Suppressor macrophage treated with lipopolysaccharide for 1 hour (primary cell): ENCODE data around the gene CDK12.
A peak's percentile ranks its signal among the peaks of the same experiment; 100 is the strongest.
"Not testable (repeated sequence)": the region's sequence is repeated elsewhere in the genome, so short reads cannot be mapped to it uniquely, and the experiment has no call there.

Experiments
- DNase-seq, 3 donors: peaks; one replicate each; pipeline ENCODE4 v3.0.0-alpha.2; 2020 to 2022

The CDK12 gene

DNA sequence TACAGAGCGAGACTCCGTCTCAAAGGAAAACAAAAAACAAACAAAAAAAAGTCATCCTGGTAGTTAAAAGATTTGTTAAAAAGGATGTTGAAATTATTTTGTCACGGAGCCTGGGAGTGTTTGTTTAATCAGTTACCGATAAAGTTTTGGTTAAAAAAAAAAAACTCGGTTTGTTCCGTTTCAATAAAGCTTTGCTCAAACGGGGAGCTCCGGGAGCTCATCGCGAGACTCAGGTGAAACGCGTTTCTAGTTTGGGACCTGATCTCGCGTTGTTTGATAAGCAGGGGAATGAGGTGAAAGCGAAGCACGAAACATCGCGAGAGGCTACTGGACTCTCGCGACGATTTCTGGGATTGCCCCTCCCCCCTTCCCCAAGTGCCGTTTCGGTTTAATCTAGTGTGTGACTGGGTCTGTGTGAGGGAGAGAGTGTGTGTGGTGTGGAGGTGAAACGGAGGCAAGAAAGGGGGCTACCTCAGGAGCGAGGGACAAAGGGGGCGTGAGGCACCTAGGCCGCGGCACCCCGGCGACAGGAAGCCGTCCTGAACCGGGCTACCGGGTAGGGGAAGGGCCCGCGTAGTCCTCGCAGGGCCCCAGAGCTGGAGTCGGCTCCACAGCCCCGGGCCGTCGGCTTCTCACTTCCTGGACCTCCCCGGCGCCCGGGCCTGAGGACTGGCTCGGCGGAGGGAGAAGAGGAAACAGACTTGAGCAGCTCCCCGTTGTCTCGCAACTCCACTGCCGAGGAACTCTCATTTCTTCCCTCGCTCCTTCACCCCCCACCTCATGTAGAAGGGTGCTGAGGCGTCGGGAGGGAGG is at the start of gene CDK12:
Gene CDK12 (plus strand): TSS at position 374 of the 813 bp plus-strand sequence. CDS start 586 bp downstream, outside the sequence.
- peak; percentile 97 to 100 (median 100) for DNase-seq

DNA sequence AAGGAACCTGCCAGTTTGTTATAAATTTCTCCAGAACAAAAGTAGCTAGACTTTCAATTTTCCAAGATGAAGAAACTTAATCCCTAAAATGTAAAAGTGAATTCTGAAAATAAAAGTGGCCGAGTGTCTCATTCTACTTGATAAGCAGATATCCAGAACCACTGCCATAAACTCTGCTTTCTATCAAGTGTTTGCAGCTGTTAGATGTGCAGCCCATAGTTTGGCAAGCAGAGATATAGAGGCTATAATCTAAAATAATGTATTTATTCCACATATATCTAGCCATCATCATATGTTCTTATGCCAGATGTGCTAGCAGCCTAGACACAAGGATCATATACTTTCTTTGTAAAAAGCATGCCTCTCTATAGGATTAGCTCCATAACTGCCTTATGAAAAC is 45.1 kb upstream of the CDK12 start:
- no peak for DNase-seq

DNA sequence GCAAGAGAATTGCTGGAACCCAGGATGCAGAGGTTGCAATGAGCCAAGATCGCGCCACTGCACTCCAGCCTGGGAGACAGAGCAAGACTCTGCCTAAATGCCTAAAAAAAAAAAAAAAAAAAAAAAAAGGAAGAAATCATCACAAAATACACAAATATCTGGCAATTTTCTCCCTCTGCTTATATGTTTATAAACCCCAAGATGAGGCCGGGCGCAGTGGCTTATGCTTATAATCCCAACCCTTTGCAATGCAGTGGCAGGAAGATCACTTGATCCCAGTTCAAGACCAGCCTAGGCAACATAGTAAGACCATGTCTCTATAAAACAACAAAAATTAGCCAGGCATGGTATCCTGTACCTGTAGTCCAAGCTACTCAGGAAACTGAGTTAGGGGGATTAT is 31.7 kb upstream of the CDK12 start:
- DNase-seq: no peak

- not testable (repeated sequence) for DNase-seq
Observed at GRCh38 chr17:39439868-39440267, 21.4 kb upstream of the CDK12 start.

DNA sequence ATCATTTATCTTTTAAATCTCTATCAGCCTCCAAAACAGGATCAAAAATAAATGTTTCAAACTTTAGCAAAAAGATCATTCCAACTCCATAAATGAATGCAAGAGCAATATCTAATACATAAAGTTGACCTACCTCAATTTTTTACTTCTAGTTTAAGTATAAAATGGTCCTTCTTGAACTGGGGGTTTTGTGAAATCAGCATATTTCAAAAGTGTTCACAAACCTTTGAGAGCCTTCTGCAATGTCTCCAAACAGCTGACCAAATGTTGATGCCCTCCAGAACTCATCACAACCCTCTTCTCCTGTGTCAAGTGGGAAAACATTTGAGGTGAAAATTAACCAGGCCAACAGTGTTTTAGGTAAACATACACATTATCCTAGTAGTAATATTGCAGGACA is 18.0 kb upstream of the CDK12 start:
- DNase-seq: no peak

GRCh38 chr17:39447561-39447960 is 13.7 kb upstream of the CDK12 start:
- no peak for DNase-seq

GRCh38 chr17:39450051-39450450 is 11.2 kb upstream of the CDK12 start:
- no peak for DNase-seq

GRCh38 chr17:39450847-39451581 is 10.3 kb upstream of the CDK12 start, which contains the start of gene MED1:
Gene MED1 (minus strand): TSS chr17:39451263. CDS start chr17:39451062, 201 bp downstream.
- peak; percentile 97 to 100 (median 100) for DNase-seq

DNA sequence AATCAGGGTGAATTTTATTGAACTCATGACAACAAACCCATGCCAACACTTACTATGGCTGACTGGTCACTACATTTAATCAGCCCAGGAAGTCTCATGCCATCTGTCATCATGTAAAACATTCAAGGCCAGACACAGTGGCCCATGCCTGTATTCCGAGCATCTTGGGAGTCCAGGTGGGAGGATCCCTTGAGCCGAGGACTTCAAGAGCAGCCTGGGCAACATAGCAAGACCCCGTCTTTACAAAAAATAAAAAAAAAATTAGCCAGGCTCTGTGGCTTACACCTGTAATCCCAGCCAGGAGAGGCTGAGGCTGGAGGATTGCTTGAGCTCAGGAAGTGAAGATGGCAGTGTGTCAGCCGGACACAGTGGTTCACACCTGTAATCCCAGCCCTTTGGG is 5.4 kb upstream of the CDK12 start:
- no peak for DNase-seq

- DNase-seq: peak in 1 of 3 donors; percentile 56
Observed at GRCh38 chr17:39461926-39462569, 762 bp downstream of the CDK12 start.

GRCh38 chr17:39462631-39463375 is 1.5 kb downstream of the CDK12 start:
- DNase-seq: peak; percentile 57 to 71 (median 66)

GRCh38 chr17:39464639-39465181 is 3.4 kb downstream of the CDK12 start:
- not testable (repeated sequence) for DNase-seq

GRCh38 chr17:39468610-39469009 is 7.3 kb downstream of the CDK12 start:
- DNase-seq: not testable (repeated sequence)

GRCh38 chr17:39473310-39473709 is 12.0 kb downstream of the CDK12 start:
- DNase-seq: no peak

- not testable (repeated sequence) for DNase-seq
Observed at GRCh38 chr17:39479631-39480030, 18.3 kb downstream of the CDK12 start.

DNA sequence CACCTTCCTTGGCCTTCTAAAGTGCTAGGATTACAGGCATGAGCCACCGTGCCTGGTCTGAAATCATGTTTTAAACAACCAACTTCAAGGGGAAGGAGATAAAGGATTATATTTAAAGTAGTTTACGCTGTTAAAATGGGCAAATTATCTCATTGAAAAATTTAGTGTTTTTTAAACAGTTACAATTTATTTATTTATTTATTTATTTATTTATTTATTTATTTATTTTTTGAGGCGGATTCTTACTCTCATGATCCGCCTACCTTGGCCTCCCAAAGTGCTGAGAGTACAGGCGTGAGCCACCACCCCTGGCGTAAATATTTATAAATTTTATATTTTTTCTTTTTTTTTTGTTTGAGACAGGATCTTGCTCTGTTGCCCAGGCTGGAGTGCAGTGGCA is 22.2 kb downstream of the CDK12 start:
- DNase-seq: no peak

DNA sequence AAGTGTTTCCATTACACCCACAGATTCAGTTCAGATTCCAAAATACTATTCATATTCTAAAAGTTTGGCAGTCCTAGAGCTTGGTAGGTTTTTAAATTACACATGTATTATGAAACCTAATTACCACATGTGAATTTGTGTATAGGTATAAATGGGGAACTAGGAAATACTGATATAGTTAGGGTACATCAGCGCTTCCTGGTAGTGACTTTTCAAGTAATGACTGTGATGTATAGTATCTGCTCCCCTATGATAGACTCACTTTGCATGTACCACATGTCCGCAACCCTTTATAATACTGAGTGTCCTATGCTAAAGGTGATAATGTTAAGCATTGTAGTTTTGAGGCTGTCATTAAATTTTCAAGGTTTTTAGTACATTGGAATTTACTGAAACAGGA is 22.9 kb downstream of the CDK12 start:
- no peak for DNase-seq

GRCh38 chr17:39485555-39485954 is 24.3 kb downstream of the CDK12 start:
- no peak for DNase-seq

DNA sequence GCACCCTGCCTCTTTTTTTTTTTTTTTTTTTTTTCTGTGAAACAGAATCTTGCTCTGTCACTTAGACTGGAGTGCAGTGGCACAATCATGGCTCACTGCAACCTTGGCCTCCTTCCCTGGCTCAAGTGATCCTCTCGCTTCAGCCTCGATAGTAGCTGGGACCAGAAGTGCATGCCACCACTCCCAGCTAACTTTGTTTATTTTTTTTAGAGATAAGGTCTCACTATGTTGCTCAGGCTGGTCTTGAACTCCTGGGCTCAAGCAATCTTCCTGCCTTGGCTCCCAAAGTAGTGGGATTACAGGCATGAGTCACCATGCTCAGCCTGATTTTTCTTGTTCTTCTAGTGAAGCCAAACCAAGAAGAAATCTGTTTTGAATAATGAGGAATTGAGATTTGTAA is 25.0 kb downstream of the CDK12 start:
- DNase-seq: no peak

DNA sequence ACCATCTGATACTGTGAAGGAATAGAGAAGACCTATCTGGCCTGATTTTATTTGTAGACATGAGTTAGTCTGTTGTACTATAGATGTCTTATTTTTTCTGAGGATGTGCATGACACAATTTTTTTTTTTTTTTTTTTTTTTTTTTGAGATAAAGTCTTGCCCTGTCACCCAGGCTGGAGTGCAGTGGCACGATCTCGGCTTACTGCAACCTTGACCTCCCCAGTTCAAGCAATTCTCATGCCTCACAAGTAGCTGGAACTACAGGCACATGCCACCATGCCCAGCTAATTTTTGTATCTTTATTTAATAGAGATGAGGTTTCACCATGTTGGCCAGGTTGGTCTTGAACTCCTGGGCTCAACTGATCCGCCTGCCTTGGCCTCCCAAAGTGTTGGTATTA is 26.2 kb downstream of the CDK12 start:
- not testable (repeated sequence) for DNase-seq

DNA sequence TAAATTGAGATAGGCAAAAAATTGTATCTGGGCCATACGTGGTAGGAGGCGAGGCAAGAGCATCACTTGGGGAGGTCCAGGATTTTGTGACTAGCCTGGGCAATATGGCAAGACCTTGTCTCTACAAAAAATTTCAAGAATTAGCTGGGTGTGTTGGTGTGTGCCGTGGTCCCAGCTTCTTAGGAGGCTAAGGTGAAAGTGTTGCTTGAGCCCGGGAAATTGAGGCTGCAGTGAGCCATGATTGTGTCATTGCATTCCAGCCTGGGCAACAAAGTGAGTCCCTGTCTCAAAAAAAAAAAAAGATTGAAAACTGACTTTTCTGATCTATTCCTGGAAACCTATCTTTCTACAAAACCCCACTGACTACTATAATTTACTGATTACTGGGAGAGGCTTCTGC is 26.7 kb downstream of the CDK12 start:
- DNase-seq: no peak

DNA sequence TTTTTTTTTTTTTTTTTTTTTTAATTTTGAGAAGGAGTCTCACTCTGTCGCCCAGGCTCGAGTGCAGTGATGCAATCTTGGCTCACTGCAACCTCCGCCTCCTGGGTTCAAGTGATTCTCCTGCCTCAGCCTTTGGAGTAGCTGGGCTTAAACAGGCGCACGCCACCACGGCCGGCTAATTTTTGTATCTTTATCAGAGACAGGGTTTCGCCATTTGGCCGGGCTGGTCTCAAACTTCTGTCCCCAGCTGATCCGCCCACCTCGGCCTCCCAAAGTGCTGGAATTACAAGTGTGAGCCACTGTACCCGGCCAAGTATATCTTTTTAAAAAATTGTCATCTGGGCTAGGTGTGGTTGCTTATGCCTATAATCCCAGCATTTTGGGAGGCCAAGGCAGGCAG is 35.6 kb downstream of the CDK12 start:
- DNase-seq: not testable (repeated sequence)
